ENCODE data around the gene TEK. TPM values are rescaled to one million over a fixed set of nuclear protein-coding genes. Genes with fewer than 3 reads are reported as not detected.
A peak's percentile ranks its signal among the peaks of the same experiment; 100 is the strongest.

TEK gene
- total and polyA plus RNA-seq, 9 of the 15 experiments (the other 6 are each of a cell fraction or from before 2014, with no cell fraction given), result 0.03 to 0.13 (median 0.06) TPM

DNA sequence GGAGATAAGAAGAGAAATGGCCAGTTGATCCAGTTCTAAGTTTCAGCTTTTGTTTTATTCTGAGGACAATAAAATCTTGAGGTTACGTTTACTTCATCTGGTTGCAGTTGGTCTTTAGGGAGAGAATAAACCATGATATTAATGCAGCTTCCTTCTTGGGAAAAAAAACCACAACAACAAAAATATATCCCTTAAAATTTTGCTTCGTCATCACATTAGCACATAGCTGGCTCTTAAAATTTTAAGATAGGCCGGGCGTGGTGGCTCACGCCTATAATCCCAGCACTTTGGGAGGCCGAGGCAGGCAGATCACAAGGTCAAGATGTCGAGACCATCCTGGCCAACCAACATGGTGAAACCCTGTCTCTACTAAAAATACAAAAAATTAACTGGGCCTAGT lies 101.6 kb downstream of the TEK start (continued):
- TF ChIP-seq FOXP1 (CRISPR knock-in tag; IDR thresholded peaks at IDR 0.05) (no peak), ID3 (CRISPR knock-in tag; IDR thresholded peaks at IDR 0.05) (no peak), ID3 (tag; IDR thresholded peaks at IDR 0.05) (no peak), ZFP36 (IDR thresholded peaks at IDR 0.05; ENCODE audit: low read depth, low read length, partially characterized antibody) (no peak), KAT8 (IDR thresholded peaks at IDR 0.05; ENCODE audit: low read depth) (no peak), STAG1 (CRISPR knock-in tag; IDR thresholded peaks at IDR 0.05; ENCODE audit: borderline replicate concordance) (no peak), KLF1 (tag; IDR thresholded peaks at IDR 0.05) (no peak), PCBP2 (IDR thresholded peaks at IDR 0.05; ENCODE audit: low read depth, low read length, poor library complexity, severe bottlenecking) (no peak), NFE2 (IDR thresholded peaks at IDR 0.05; ENCODE audit: low read depth) (peak; percentile 59), ZNF347 (CRISPR knock-in tag; IDR thresholded peaks at IDR 0.05; ENCODE audit: low read depth) (no peak), ZNF695 (CRISPR knock-in tag; IDR thresholded peaks at IDR 0.05) (no peak), BRCA1 (IDR thresholded peaks at IDR 0.05) (no peak), BRCA1 (CRISPR knock-in tag; IDR thresholded peaks at IDR 0.05) (no peak), BRF1 (IDR thresholded peaks at IDR 0.05; ENCODE audit: borderline replicate concordance, extremely low read depth, insufficient read length) (no peak), NFIC (IDR thresholded peaks at IDR 0.05) (no peak), TCF3 (CRISPR knock-in tag; IDR thresholded peaks at IDR 0.05) (no peak), RNF2 (IDR thresholded peaks at IDR 0.05) (no peak), REST (IDR thresholded peaks at IDR 0.05; ENCODE audit: borderline replicate concordance) (no peak), REST (CRISPR knock-in tag; IDR thresholded peaks at IDR 0.05; ENCODE audit: low read depth) (no peak), USF2 (CRISPR knock-in tag; IDR thresholded peaks at IDR 0.05) (no peak), ZNF316 (IDR thresholded peaks at IDR 0.05) (peak; percentile 97)
- TF ChIP-seq, protein P1, sequence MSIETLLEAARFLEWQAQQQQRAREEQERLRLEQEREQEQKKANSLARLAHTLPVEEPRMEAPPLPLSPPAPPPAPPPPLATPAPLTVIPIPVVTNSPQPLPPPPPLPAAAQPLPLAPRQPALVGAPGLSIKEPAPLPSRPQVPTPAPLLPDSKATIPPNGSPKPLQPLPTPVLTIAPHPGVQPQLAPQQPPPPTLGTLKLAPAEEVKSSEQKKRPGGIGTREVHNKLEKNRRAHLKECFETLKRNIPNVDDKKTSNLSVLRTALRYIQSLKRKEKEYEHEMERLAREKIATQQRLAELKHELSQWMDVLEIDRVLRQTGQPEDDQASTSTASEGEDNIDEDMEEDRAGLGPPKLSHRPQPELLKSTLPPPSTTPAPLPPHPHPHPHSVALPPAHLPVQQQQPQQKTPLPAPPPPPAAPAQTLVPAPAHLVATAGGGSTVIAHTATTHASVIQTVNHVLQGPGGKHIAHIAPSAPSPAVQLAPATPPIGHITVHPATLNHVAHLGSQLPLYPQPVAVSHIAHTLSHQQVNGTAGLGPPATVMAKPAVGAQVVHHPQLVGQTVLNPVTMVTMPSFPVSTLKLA (conservative IDR thresholded peaks at IDR 0.05), result no peak
